SH-SY5Y (cell line): ENCODE measurements around the gene KCNC3.

Source experiments
- GATA2 ChIP-seq: IDR thresholded peaks from 2 replicates; pipeline ENCODE4 v1.6.1; 2011; ENCODE audit warnings: mild to moderate bottlenecking, low read depth, low read length
- GATA3 ChIP-seq: IDR thresholded peaks from 2 replicates; pipeline ENCODE4 v1.6.1; 2011; ENCODE audit warnings: low read depth, mild to moderate bottlenecking, low read length, moderate library complexity

DNA sequence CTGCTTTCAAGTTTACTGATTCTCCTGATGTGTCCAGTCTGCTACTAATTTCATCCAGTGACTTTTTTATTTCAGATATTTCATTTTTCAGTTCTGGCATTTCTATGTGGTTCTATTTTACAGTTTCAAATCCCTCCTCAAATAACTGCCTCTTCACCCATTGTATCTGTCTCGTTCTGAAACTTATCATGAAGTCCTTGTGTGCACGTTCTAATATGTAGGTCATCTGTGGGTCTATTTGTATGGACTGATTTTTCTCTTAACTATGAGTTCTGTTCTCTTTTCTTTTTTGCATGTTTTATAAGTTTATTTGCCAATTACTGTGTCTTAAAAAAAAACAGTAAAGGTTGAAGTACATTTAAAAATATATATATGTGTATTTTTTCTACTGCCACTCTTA lies 43.3 kb downstream of the KCNC3 start:
- TF ChIP-seq GATA2, result no peak
- TF ChIP-seq GATA3, result no peak
